Subcutaneous adipose tissue (tissue), 4 donors: ENCODE results near the gene RNMT. TPM values are rescaled to one million over a fixed set of nuclear protein-coding genes. Genes with fewer than 3 reads are reported as not detected.

Experiments used
- small RNA-seq: library from RNA; depleted of rRNA; stranded (forward); fragments of <200 nt; gene quantifications from one replicate; pipeline ENCODE3, GENCODE V24; 2016
- total RNA-seq, 4 donors: library from RNA; depleted of rRNA; stranded (reverse); fragments of >200 nt; gene quantifications; one replicate each; pipeline ENCODE4 v1.1.0, GENCODE V29; 2016
- TF ChIP-seq, protein P1 (sequence below): fragments of 450-650 bp; IDR thresholded peaks from one replicate; pipeline ENCODE4 v1.5.1; 2016; ENCODE audit warnings: low read depth, mild to moderate bottlenecking, control low read depth, antibody characterized with exemption, moderate library complexity

The RNMT gene
- total RNA-seq, 4 donors from 2014 or later = 15.4 to 24.8 (median 22.9) TPM

- TF ChIP-seq, protein P1, sequence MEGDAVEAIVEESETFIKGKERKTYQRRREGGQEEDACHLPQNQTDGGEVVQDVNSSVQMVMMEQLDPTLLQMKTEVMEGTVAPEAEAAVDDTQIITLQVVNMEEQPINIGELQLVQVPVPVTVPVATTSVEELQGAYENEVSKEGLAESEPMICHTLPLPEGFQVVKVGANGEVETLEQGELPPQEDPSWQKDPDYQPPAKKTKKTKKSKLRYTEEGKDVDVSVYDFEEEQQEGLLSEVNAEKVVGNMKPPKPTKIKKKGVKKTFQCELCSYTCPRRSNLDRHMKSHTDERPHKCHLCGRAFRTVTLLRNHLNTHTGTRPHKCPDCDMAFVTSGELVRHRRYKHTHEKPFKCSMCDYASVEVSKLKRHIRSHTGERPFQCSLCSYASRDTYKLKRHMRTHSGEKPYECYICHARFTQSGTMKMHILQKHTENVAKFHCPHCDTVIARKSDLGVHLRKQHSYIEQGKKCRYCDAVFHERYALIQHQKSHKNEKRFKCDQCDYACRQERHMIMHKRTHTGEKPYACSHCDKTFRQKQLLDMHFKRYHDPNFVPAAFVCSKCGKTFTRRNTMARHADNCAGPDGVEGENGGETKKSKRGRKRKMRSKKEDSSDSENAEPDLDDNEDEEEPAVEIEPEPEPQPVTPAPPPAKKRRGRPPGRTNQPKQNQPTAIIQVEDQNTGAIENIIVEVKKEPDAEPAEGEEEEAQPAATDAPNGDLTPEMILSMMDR = no peak
Measured at GRCh38 chr18:13808294-13809042, 82.0 kb downstream of the RNMT start.

GRCh38 chr18:13809043-13809430 lies 82.6 kb downstream of the RNMT start:
- TF ChIP-seq, protein P1 = no peak

GRCh38 chr18:13809531-13810255 lies 83.2 kb downstream of the RNMT start:
- TF ChIP-seq, protein P1 = no peak

- TF ChIP-seq, protein P1 = no peak
Measured at GRCh38 chr18:13810950-13811485, 84.5 kb downstream of the RNMT start.

DNA sequence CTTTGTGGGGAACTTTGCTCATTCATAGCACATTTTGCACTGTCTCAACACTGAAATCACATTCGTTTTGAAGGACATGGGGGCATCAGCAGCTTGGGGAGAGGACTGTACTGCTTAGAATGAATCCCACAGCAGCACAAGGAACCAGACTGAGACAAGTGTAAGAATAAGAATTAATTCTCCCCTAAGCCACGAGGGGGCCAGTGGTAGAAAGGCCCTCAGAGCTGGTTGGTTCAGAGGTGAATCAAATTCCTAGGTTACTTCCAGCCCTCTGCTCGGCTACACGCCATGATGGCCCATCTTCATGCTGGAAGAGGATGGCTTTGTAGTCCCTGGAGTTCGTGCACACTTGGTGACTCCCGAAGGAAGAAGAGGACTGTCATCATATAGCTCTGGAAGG lies 85.5 kb downstream of the RNMT start:
- TF ChIP-seq, protein P1 = no peak

DNA sequence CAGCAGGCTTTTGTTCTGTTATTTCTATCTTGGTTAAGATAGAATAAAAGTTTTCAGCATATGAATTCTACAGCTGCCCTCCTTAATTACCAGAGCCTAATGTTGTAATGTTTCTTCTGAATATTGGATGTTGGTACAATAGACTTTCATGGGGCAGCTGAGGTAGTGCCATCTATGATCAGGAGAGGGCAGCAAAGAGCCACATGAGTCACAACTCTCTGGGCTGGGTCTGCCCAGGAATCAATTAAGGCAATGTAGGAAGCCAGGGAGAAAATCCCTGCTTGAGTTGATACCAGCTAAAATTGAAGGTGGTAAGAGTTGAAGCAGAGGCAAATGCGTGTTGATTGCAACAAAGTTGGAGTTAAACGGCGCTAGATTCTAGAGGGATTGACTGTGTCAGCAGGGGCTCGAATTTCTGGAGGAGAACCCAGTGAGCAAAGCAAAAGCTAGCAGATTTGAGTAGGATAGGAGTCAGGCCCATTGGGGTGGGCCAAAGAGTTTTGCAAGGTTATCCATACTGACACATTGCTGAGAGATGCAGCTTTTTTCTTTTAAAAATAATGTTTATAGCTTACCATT lies 86.9 kb downstream of the RNMT start:
- TF ChIP-seq, protein P1 = no peak

Small RNAs within 50 kb of the gene (small RNA-seq; reads per million reads assigned to genes)
- not detected for gene AP001525.1
- gene RN7SL362P = not detected

Other genes starting within 250 kb of the RNMT start
- gene FAM210A, start 115 bp upstream of the RNMT start, total RNA-seq = 10 to 100 TPM in 2 of 4 donors, 1 to 10 TPM in 2; 4.3 to 14.2 (median 10.7) TPM
- gene MC5R, start 97.5 kb downstream of the RNMT start, total RNA-seq = not detected
- not detected for gene MC2R, start 188.9 kb downstream of the RNMT start, total RNA-seq